Measurements from ENCODE around the gene RO60.
"Not testable (repeated sequence)": the region's sequence is repeated elsewhere in the genome, so short reads cannot be mapped to it uniquely, and the experiment has no call there.

Gene RO60

GRCh38 chr1:193059282-193060114 lies at the start of gene RO60, which contains the start of gene UCHL5:
TSS of gene RO60 (plus strand) at chr1:193059612. CDS start at chr1:193069055, 9,443 bp downstream.
TSS of gene UCHL5 (minus strand) at chr1:193059360. CDS start at chr1:193059260, 100 bp downstream.
- DNase-seq: peak; percentile 98

GRCh38 chr1:193011406-193011805 lies 48.0 kb upstream of the RO60 start:
- DNase-seq: no peak

- DNase-seq: no peak
Observed at GRCh38 chr1:193013005-193013404, 46.4 kb upstream of the RO60 start.

GRCh38 chr1:193013707-193014106 lies 45.7 kb upstream of the RO60 start:
- no peak for DNase-seq

- DNase-seq: no peak
Observed at GRCh38 chr1:193014400-193014799, 45.0 kb upstream of the RO60 start.

GRCh38 chr1:193016788-193017187 lies 42.6 kb upstream of the RO60 start:
- DNase-seq: no peak

GRCh38 chr1:193019442-193020026 lies 39.9 kb upstream of the RO60 start:
- DNase-seq: peak; percentile 56

- no peak for DNase-seq
Observed at GRCh38 chr1:193025218-193025617, 34.2 kb upstream of the RO60 start.

GRCh38 chr1:193030280-193030679 lies 29.1 kb upstream of the RO60 start:
- no peak for DNase-seq

GRCh38 chr1:193031431-193031830 lies 28.0 kb upstream of the RO60 start:
- DNase-seq: no peak

GRCh38 chr1:193032643-193033427 lies 26.6 kb upstream of the RO60 start:
- not testable (repeated sequence) for DNase-seq

- DNase-seq: no peak
Observed at GRCh38 chr1:193033610-193034009, 25.8 kb upstream of the RO60 start.

- DNase-seq: no peak
Observed at GRCh38 chr1:193036337-193037047, 22.9 kb upstream of the RO60 start.

- no peak for DNase-seq
Observed at GRCh38 chr1:193040011-193040410, 19.4 kb upstream of the RO60 start.

GRCh38 chr1:193042766-193043691 lies 16.4 kb upstream of the RO60 start:
- no peak for DNase-seq

GRCh38 chr1:193048913-193049312 lies 10.5 kb upstream of the RO60 start:
- DNase-seq: not testable (repeated sequence)

- no peak for DNase-seq
Observed at GRCh38 chr1:193054169-193054675, 5.2 kb upstream of the RO60 start.

GRCh38 chr1:193058529-193059281 lies 707 bp upstream of the RO60 start:
- DNase-seq: no peak

GRCh38 chr1:193060115-193060403 lies 647 bp downstream of the RO60 start:
- no peak for DNase-seq

GRCh38 chr1:193060406-193060805 lies 994 bp downstream of the RO60 start:
- no peak for DNase-seq

GRCh38 chr1:193060938-193061337 lies 1.5 kb downstream of the RO60 start:
- peak; percentile 4 for DNase-seq
